IPS-NIHi7 (cell line): ENCODE data around the gene PFKFB3.
"Not testable (repeated sequence)": the region's sequence is repeated elsewhere in the genome, so short reads cannot be mapped to it uniquely, and the experiment has no call there.

Experiments
- DNase-seq: peaks from one replicate; pipeline ENCODE4 v3.0.0; 2012; ENCODE audit warnings: mixed read lengths; ENCODE audit errors: extremely low spot score

PFKFB3 gene

DNA sequence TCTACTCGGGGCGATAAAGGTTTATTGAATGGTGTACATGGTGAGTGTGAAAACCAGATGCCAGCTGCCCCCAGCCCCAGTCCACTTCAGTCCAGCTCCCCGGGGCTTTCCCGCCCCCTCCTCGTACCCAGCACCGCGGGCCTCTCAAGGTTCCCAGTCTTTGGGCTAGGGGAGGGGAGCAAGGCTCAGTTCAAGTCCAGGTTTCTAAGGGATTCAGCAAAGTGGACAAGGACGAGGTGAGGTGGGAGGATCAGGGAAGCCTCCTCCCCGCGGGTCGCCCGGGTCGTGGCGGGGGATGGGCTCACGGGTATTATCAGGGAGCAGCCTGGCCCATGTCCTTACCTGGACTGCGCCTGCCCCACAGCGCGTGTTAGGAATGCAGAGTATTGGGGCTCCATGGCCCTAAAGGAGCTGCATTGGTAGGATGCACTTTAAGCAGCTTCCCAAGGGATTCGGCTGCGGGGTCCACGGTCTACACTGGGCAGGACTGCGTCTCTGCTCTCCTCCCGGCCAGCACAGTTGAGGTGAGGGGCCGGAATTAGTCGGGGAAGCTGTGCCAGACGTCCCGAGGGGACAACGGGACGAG is 541 bp upstream of the PFKFB3 start:
- DNase-seq, result no peak

DNA sequence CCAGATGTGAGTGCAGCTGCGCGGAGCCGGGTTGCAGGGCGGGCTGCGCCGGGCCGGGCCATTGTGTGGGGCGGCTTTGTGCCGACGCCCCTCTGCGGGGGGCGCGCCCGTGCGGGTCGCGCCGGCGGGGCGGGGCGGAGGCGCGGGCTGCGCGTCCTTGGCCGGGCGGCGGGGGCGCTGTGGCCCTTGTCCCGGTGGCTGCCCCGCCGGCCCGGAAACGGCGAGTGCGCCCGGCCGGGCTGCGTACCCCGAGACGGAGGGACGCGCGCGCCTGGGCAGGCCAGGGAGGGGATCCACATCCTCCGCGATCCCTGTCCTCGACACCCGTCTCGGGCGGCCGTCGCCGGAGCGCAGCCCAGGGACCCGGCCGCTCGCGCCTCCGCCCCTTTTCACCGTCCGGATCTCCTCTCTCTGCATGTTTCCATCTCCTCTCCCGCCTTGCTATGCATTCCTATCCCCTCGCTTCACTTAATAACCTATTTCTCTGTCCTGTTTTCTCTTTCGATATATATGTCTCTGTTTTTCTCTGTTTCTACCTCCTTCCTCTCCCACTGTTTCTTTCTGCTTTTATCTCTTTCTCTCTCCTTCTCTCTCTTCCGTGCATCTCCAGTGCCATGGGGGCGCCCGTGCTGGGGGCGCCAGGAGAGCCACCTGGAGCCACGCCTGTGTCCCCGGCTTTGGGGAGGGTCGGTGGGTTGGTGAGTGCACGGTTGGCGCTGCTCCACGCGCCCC is 765 bp downstream of the PFKFB3 start:
- DNase-seq, result peak; percentile 87

DNA sequence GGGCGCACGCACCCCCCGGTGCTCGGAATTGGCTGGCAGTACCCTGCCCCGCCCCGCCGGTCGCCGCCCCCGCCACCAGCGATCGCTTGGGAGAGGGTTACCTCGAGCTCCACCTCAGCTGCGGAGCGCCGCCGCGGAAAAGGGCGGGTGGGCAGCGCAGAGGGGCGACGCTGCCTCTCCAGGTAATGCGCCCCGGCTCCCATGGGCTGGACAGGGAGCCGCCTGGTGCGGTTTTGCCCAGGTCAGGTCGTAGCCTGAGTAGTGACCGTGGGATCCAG is 1.3 kb downstream of the PFKFB3 start:
- peak; percentile 63 for DNase-seq

DNA sequence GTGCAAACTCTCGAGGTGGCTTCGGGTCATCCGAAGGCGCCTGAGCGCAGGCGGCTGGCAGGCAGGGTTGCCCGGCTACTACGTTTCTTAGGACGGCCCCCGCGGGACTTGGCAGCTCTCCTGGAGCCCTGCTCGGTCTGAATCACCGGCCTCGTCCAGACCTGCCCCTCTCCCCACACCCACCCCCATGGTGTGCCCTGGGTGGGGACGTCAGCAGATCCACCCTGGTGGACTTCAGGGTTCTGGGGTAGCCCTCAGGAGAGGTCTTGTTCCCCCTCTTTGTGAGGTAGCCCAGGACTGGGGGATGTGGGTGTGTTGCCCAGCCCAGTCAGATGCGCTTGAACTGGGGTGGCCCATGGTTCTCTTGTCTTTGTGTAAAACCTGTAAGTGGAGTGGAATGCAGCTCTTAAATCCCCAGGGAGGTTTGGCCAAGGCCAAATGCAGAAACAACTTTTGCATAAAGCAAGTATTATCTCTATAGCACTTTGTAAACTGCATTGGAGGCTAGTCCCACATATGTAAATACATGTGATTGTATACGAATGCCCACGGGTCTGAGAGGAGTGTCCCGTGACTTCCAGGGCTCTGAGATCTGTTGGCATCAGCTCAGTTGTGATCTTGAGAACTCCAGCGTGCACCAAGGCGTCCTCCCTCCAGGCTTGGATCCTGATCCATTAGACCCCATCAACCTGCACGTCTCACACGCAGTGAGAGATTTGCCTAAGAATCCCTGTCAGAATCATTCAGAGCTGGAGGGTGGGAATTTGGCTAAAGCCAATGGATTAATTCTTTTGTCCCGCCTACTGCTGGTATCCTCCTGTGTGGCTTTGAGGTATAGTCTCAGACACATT is 1.8 kb downstream of the PFKFB3 start:
- DNase-seq, result no peak

DNA sequence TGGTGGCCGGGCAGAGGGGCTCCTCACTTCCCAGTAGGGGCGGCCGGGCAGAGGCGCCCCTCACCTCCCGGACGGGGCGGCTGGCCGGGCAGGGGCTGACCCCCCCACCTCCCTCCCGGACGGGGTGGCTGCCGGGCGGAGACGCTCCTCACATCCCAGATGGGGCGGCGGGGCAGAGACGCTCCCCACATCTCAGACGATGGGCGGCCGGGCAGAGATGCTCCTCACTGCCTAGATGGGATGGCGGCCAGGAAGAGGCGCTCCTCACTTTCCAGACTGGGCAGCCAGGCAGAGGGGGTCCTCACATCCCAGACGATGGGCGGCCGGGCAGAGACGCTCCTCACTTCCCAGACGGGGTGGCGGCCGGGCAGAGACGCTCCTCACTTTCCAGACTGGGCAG is 3.8 kb downstream of the PFKFB3 start:
- not testable (repeated sequence) for DNase-seq

DNA sequence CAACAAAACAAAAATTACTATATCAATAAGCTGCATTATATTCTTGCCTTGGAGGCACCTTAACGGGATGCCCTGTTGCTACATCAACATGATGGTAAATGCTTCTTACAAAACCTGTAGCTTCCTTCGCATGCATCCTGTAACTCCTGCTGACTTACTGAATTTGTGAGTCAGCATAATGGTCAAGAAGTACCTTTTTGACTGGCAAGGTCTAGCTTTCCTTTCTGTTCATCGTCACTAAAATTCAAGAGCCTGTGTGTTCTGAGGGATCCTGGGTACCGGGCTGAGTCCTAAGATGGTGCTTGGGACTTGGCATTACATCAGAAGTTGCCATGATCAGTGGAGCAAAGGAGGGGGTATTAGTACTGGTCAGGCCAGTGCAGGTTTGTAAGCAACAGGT is 4.9 kb downstream of the PFKFB3 start:
- DNase-seq, result no peak

DNA sequence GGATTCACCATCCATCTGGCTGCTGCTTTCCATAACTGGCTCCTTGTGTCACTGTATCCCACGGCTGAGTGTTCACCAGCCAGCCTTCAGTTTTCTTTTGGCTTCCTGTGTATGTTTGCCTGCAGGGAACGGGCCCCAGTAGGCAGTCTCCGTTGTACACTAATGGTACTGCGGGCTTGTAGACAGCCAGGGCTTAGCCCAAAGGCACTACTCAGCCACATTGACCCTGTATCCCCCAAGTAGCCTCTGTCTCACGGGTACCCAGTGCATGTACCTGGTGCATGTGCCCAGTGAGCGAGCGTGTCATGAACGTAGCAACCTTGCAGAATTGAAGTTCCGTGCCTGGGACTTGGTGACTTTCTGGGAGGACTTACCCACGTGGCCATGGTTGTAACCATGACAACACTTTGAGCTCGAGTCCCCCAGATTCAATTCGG is 6.1 kb downstream of the PFKFB3 start:
- no peak for DNase-seq

DNA sequence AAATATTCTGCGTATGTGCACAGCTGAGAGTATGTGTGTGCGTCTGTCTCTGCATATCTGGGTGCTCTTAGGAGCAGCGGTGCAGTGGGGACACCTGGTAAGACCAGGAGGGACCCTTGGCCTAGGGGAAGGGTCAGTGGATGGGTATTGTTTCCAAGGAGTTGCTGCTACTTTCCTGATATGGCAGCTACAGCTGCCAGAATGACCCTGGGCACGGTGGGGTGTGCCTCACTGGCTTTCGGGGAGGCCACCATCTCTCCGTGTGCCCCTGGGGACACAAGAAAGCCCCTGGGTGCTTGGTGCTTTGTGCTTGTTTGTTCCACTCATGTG is 8.6 kb downstream of the PFKFB3 start:
- no peak for DNase-seq

DNA sequence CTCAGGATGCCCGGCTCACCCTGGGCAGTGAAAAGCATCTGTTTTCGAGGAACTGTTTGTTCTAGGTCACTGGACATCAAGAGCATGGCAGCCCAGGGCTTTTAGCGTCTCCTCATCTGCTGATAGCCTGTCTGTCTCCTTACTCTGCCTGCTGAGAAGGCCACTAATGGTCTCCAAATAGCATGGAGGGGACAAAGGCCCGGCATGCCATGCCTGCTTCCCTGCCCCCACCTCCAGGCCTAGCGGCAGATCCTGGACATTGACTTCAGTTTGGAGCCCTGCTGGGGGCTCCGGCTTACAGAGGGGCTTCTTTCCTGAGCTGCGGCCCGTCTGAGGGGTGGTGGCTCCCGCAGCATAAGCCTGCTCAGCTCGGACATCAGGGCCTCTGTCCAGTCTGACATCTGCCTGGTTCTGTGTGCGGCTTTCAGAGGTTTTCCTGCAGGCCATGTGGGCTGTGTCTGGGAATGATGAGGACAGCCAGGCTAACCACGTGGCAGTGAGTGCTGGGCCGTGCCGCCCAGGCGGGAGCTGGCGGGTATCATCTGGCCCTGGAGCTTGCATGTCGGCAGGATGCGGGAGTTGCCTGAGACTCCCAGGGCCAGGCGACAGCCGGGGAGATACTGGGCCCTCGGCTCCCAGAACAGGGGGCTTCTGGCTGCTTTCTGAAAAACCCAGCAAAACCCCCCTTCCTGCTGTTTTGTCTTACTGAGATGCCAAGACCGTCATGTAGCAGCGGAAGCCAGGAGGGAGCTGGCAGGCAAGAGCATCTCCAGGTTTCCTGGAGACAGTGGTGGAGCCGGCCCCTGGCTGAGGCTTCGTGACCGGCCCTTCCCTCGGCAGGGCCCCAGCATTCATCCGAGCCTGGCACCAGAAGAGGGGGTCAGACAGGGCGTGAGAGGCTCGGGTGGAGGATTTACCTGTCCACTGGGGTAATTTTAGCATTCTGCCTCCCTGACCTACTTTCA is 9.2 kb downstream of the PFKFB3 start:
- no peak for DNase-seq

DNA sequence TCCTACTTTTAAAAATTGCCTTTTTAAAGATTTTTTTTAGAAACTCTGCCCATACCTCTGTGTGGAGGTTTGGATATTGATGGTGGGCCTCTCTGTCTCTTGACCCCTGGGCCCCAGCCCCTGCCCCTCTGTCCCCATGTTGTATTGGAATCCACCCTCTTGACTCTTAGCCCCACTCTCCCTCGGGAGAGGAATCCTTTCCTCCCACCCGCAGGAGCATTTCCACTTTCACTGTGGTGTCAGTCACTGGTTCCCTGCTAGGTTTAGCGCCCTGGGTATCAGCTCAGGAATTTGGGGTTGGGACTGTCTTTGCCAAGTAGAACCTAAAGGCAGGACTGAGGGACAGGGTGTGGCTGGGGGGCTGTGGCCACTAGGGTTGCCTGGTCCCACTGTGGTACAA is 10.1 kb downstream of the PFKFB3 start:
- no peak for DNase-seq

DNA sequence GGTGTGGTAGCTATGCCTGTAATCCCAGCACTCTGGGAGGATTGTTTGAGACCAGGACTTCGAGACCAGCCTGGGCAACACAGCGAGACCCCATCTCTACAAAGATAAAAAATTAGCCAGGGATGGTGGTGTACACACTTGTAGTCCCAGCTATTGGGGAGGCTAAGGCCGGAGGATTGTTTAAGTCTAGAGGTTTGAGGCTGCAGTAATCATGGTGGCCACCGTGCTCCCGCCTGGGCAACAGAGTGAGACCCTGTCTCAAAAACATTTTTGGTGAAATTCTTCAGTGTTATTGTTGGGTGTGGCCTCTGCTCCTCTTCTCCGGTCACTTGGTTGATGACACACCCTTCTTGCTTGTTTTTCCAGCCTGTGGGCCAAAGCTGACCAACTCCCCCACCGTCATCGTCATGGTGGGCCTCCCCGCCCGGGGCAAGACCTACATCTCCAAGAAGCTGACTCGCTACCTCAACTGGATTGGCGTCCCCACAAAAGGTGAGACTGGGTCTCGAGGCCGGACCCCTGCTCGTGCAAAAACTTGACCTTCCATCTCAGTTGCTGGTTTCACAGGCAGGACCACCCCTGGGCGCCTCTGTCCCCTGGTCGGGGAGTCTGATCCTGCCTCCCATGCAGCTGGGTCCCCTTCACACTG is 10.6 kb downstream of the PFKFB3 start:
- no peak for DNase-seq

DNA sequence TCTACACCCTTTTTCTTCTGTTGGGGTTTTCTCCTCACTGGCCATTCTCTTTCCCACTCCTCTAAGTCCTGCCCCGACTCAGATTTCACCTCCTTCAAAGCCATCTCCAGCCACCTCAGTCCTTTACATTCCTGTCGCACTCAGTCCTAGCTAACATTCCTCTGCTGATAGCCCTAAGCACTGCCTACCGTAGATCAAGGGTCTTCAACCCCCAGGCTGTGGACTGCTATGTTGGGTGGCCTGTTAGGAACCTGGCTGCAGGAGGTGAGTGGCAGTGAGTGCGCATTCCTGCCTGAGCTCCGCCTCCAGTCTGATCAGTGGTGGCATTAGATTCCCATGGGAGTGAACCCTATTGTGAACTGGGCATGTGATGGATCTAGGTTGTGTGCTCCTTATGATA is 11.2 kb downstream of the PFKFB3 start:
- DNase-seq, result no peak

DNA sequence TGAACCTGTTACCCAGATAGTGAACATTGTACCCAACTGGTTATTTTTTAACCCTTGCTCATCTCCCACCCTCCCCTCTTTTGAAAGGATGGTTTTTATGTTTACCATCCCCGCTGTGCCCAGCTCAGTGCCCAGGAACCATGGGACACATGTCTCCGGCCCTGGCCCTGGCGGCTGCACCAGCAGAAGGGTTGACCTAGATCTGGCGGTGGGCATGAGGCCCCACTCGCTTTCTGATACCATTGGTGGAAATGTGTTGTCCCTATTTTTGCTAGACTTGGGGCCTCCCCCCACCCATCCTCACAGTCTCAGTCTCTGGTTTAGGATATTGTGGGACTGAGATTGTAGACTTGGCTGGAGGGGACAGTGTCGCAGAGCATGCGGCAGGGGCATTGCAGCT is 11.9 kb downstream of the PFKFB3 start:
- no peak for DNase-seq

DNA sequence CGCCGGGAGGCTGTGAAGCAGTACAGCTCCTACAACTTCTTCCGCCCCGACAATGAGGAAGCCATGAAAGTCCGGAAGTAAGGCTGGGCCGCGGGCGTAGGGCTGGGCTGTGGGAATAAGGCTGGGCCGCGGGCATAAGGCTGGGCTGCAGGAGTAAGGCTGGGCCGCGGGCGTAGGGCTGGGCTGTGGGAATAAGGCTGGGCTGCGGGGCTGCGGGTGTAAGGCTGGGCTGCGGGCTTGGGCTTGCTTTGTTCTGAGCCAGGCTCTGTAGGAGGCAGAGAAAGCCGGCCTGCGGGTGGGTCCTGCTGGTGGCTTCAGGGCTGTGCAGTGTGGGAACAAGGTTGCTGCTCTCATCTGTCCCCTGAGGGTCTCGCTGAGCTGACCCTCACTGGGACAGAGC is 12.5 kb downstream of the PFKFB3 start:
- DNase-seq, result no peak

DNA sequence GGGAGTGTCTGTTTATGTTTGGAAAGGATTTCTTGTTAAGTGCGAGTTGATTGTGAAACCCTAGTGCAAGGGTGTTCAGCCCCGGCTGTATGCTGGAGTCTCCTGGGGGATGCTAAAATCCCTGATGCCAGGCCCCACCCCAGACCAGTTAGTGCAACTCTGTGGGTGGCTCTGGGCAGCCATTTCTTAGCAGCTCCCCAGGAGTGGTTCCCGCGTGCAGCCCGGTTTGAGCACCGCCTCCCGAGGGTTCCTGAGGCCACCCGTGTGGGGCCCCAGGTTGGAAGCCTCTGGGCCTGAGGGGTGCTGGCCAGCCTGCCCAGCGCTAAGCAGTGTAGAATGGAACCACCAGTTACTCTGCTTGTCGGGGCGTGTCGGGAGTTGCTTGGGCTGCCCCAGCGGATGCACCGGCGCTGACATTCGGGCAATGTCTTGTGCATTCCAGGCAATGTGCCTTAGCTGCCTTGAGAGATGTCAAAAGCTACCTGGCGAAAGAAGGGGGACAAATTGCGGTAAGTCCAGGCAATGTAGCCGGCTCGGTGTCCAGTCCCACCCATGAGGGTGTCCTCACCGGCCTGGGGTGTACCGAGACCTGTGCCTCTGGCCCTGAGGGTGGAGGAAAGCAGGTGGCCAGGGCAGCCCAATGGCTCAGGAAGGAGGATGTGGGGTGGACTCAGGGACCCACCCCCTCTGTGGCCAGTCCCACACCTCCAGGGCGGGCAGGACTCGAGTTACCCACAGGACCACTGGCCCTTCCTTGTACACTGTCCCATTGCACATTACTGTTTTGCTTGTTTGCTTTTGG is 13.2 kb downstream of the PFKFB3 start:
- DNase-seq, result no peak

DNA sequence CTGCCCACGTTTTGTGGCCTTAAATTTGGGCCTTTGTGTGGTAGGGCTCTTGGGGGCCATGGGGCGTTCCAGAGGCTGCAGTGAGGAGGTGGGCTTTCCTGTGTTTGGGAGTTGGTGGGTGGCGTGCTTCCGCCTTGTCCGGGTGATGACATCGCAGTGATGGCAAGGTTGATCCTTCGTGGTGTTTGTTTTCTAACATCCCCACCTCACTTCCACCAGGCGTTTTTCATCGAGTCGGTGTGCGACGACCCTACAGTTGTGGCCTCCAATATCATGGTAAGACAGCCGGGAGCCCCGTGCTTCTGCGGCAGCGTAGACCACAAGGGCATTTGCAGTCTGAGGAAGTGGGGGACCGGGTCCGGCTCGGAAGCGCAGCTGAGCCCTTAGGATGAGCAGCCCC is 14.2 kb downstream of the PFKFB3 start:
- no peak for DNase-seq

DNA sequence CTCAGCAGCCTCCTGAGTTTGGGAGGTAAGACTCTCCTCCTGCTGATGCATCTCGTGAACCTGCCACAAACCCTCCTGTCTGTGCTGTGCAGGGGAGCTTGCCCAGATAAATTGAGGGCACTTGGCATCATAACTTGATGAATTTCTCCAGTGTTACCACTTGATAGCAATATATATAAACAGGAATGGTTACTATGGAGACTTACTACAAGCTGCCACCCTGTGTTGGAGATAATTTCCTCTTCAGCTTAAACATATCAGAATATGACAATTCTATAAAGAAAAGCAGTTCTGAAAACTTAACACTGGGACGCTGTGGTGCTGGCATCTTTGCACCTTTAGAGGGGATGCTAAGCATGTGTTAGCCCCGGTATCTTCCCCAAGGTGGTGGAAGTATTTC is 14.9 kb downstream of the PFKFB3 start:
- no peak for DNase-seq

DNA sequence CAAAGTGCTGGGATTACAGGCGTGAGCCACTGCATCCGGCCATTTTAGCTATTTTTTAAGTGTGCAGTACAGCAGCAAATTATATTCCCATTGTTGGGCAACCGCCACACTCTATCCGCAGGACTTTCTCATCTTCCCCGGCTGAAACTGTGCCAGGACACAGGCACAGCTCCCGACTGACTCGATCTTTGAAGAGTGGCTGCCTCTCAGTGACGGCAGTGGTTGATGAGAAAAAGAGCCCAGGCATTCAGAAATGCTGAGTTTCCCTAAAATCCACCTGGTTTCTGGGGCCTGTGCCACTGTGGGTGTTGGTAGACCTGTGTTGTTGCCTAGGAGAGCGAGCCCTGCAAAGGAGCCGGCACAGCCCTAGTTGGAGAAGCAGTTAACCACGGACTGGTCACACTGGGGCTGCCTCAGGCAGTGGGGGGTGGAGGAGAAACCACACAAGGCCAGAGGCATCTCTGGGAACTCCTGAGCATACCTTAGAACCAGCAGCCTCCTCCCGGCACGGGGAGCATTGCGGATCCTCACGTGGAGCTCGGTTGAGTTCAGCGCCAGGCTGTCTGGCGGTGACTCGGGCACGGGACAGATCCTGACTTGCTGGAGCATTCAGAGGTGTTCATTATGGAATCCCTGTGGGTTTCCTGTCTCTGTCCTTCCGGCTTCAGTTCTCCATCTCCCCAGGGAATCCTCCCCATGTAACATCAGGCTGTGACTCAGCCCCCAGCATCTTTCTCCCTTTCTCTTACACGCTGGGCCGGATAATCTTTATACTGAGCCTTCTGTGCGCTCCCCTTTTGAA is 16.2 kb downstream of the PFKFB3 start:
- no peak for DNase-seq

DNA sequence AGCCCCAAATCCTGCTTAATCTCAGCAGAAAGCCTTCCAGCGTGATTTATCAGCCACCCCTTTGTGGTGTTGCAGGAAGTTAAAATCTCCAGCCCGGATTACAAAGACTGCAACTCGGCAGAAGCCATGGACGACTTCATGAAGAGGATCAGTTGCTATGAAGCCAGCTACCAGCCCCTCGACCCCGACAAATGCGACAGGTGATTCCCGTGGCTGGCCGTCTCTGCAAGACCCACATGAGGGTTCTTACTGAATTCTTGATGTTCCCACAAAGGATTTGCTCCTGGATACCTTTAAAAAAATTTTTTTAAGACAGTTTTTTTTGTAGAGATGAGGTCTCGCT is 16.7 kb downstream of the PFKFB3 start:
- DNase-seq, result no peak
